Fibroblast of lung (primary cell): ENCODE results near the gene ZC3H7B. TPM values are rescaled to one million over a fixed set of nuclear protein-coding genes. Genes with fewer than 3 reads are reported as not detected.

Source experiments
- DNase-seq, 2 donors: peaks; one replicate each; pipeline versions ENCODE4 v3.0.0 to v3.0.0-alpha.2; 2010; ENCODE audit warnings: low read depth in 2 of 2
- H2AFZ ChIP-seq: 2 replicates; pipeline ENCODE4 v1.5.1; 2012; ENCODE audit warnings: low read length, control low read depth, inconsistent platforms
- H3K27ac ChIP-seq: 2 replicates; pipeline ENCODE4 v1.5.1; 2011; ENCODE audit warnings: low read length, control low read depth; ENCODE audit not compliant: insufficient read depth
- H3K27me3 ChIP-seq: 2 replicates; pipeline ENCODE4 v1.5.1; 2011; ENCODE audit warnings: mild to moderate bottlenecking, low read length; ENCODE audit not compliant: control insufficient read depth, insufficient read depth
- H3K36me3 ChIP-seq: 2 replicates; pipeline ENCODE4 v1.5.1; 2011; ENCODE audit warnings: low read length; ENCODE audit not compliant: control insufficient read depth, insufficient read depth
- H3K4me1 ChIP-seq: 2 replicates; pipeline ENCODE4 v1.5.1; 2011; ENCODE audit warnings: low read length; ENCODE audit not compliant: control insufficient read depth, insufficient read depth; ENCODE audit errors: extremely low read depth
- H3K4me2 ChIP-seq: 2 replicates; pipeline ENCODE4 v1.5.1; 2011; ENCODE audit warnings: low read length, control low read depth; ENCODE audit not compliant: insufficient read depth; ENCODE audit errors: extremely low read depth
- H3K4me3 ChIP-seq, 4 experiments: fragments of 200-600 bp in 1 of 4; sonication (generic) in 1 of 4; replicated peaks in 1 of 4; 2 replicates each; pipeline ENCODE4 v1.5.1; 2011 to 2016; ENCODE audit warnings: low read length in 4 of 4, low read depth in 3 of 4, mild to moderate bottlenecking in 3 of 4, control low read depth in 2 of 4, inconsistent platforms in 1 of 4, mixed read lengths in 1 of 4; ENCODE audit not compliant: insufficient read depth in 1 of 4; ENCODE audit errors: control extremely low read depth in 1 of 4
- H3K79me2 ChIP-seq: 2 replicates; pipeline ENCODE4 v1.5.1; 2012; ENCODE audit warnings: mild to moderate bottlenecking, low read length, inconsistent platforms; ENCODE audit not compliant: control insufficient read depth, insufficient read depth
- H3K9ac ChIP-seq: 2 replicates; pipeline ENCODE4 v1.5.1; 2011; ENCODE audit warnings: mild to moderate bottlenecking, low read length, control low read depth; ENCODE audit not compliant: insufficient read depth
- H3K9me3 ChIP-seq: 2 replicates; pipeline ENCODE4 v1.5.1; 2012; ENCODE audit warnings: low read depth, low read length; ENCODE audit not compliant: control insufficient read depth, insufficient read depth
- H4K20me1 ChIP-seq: 2 replicates; pipeline ENCODE4 v1.5.1; 2011; ENCODE audit warnings: low read length; ENCODE audit not compliant: control insufficient read depth, insufficient read depth; ENCODE audit errors: extremely low read depth
- EZH2 ChIP-seq: IDR thresholded peaks from 2 replicates; pipeline ENCODE4 v1.5.1; 2012; ENCODE audit warnings: low read length, control low read depth, mild to moderate bottlenecking; ENCODE audit errors: missing control alignments
- polyA plus RNA-seq, 2 donors: library from polyadenylated mRNA; depleted of rRNA in 1 of 2; stranded (reverse) in 1 of 2; unstranded in 1 of 2; fragments of >200 nt; gene quantifications; 2 replicates each; pipeline ENCODE4 v1.2.1, GENCODE V29; 2011 to 2012; ENCODE audit warnings: missing spikeins in 1 of 2
- total RNA-seq: library from RNA; depleted of rRNA; stranded (reverse); fragments of >200 nt; gene quantifications from 2 replicates; pipeline ENCODE4 v1.2.1, GENCODE V29; 2014
- TF ChIP-seq, protein P1 (sequence below), 2 donors: IDR thresholded peaks in 1 of 2; conservative IDR thresholded peaks in 1 of 2; 1 replicate in 1 of 2; 2 replicates in 1 of 2; pipeline ENCODE4 v1.5.1; 2011 to 2012; ENCODE audit warnings: low read length in 2 of 2, control low read depth in 1 of 2, inconsistent platforms in 1 of 2, low read depth in 1 of 2, mild to moderate bottlenecking in 1 of 2

The ZC3H7B gene
- total and polyA plus RNA-seq, 2 donors (not counting 1 experiment from before 2014, with no cell fraction given), result 30.6 to 64.4 TPM

DNA sequence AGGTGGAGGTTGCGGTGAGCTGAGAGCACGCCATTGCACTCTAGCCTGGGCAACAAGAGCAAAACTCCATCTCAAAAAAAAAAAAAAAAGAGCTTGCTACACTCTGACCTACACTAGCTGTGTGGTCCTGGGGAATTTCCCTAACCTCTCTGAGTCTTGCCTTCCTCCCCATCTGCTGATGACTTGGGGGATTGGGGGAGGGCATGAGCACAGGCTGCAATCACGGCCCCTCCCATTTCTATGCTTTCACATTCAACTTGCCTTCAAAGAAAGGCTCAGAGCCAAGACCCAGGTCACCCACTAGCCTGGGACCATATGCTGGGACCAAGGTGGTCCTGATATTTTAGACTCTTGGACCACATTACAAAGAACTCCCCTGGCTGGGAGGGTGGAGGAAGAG, 40.7 kb downstream of the ZC3H7B start:
- H3K36me3 ChIP-seq, result peaks cover 43% of the 10 kb centered on the region
- H4K20me1 ChIP-seq, result no peaks in the 10 kb centered on the region
- H3K9me3 ChIP-seq, result no peaks in the 10 kb centered on the region
- H3K79me2 ChIP-seq, result no peaks in the 10 kb centered on the region
- no peak overlapping the region for H3K27ac ChIP-seq
- no peak overlapping the region for H3K9ac ChIP-seq
- no peaks in the 10 kb centered on the region for H3K27me3 ChIP-seq
- H3K4me2 ChIP-seq, result no peak overlapping the region
- H3K4me1 ChIP-seq, result no peaks in the 10 kb centered on the region
- no peak overlapping the region for H3K4me3 ChIP-seq
- no peak for TF ChIP-seq EZH2
- TF ChIP-seq, protein P1, sequence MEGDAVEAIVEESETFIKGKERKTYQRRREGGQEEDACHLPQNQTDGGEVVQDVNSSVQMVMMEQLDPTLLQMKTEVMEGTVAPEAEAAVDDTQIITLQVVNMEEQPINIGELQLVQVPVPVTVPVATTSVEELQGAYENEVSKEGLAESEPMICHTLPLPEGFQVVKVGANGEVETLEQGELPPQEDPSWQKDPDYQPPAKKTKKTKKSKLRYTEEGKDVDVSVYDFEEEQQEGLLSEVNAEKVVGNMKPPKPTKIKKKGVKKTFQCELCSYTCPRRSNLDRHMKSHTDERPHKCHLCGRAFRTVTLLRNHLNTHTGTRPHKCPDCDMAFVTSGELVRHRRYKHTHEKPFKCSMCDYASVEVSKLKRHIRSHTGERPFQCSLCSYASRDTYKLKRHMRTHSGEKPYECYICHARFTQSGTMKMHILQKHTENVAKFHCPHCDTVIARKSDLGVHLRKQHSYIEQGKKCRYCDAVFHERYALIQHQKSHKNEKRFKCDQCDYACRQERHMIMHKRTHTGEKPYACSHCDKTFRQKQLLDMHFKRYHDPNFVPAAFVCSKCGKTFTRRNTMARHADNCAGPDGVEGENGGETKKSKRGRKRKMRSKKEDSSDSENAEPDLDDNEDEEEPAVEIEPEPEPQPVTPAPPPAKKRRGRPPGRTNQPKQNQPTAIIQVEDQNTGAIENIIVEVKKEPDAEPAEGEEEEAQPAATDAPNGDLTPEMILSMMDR (conservative IDR thresholded peaks at IDR 0.05 in 1 of 2, IDR thresholded peaks at IDR 0.05 in 1 of 2; ENCODE audit: low read depth in 1 of 2, low read length in 2 of 2), result no peak
- DNase-seq, result no peak
- H2AFZ ChIP-seq, result no peak overlapping the region

- no peaks in the 10 kb centered on the region for H3K9me3 ChIP-seq
- no peaks in the 10 kb centered on the region for H3K4me1 ChIP-seq
- H3K79me2 ChIP-seq, result no peaks in the 10 kb centered on the region
- no peaks in the 10 kb centered on the region for H3K27me3 ChIP-seq
- no peak overlapping the region for H2AFZ ChIP-seq
- H4K20me1 ChIP-seq, result no peaks in the 10 kb centered on the region
- no peak overlapping the region for H3K27ac ChIP-seq
- H3K4me2 ChIP-seq, result no peak overlapping the region
- H3K9ac ChIP-seq, result no peak overlapping the region
- H3K36me3 ChIP-seq, result peaks cover 52% of the 10 kb centered on the region
- no peak overlapping the region for H3K4me3 ChIP-seq
- TF ChIP-seq, protein P1 (conservative IDR thresholded peaks at IDR 0.05 in 1 of 2, IDR thresholded peaks at IDR 0.05 in 1 of 2; ENCODE audit: low read depth in 1 of 2, low read length in 2 of 2), result no peak
- no peak for TF ChIP-seq EZH2
- no peak for DNase-seq
Observed at GRCh38 chr22:41343300-41343699, 42.0 kb downstream of the ZC3H7B start.

GRCh38 chr22:41343717-41344116, 42.4 kb downstream of the ZC3H7B start:
- H3K9me3 ChIP-seq, result no peaks in the 10 kb centered on the region
- H3K4me1 ChIP-seq, result no peaks in the 10 kb centered on the region
- H3K79me2 ChIP-seq, result no peaks in the 10 kb centered on the region
- peaks cover 55% of the 10 kb centered on the region for H3K36me3 ChIP-seq
- no peak overlapping the region for H3K9ac ChIP-seq
- no peak overlapping the region for H3K4me3 ChIP-seq
- H2AFZ ChIP-seq, result no peak overlapping the region
- H4K20me1 ChIP-seq, result no peaks in the 10 kb centered on the region
- H3K27me3 ChIP-seq, result no peaks in the 10 kb centered on the region
- no peak for TF ChIP-seq EZH2
- TF ChIP-seq, protein P1 (conservative IDR thresholded peaks at IDR 0.05 in 1 of 2, IDR thresholded peaks at IDR 0.05 in 1 of 2; ENCODE audit: low read depth in 1 of 2, low read length in 2 of 2), result no peak
- DNase-seq, result no peak
- no peak overlapping the region for H3K27ac ChIP-seq
- H3K4me2 ChIP-seq, result no peak overlapping the region
